ENCODE measurements around the gene CASP8. TPM values are rescaled to one million over a fixed set of nuclear protein-coding genes. Genes with fewer than 3 reads are reported as not detected.

Gene CASP8
- total and polyA plus RNA-seq, 9 of the 15 experiments (the other 6 are each of a cell fraction or from before 2014, with no cell fraction given), result 10.2 to 31.4 (median 19.4) TPM

GRCh38 chr2:201235860-201236811 lies 24.2 kb upstream of the CASP8 start (continued):
- peak; percentile 88; the same call in 1 of the 2 replicates for TF ChIP-seq ARID3A (IDR thresholded peaks at IDR 0.05; ENCODE audit: borderline replicate concordance, low read depth, low read length)
- no peak for TF ChIP-seq KLF1 (tag; IDR thresholded peaks at IDR 0.05)
- TF ChIP-seq MAFF (IDR thresholded peaks at IDR 0.05; ENCODE audit: low read length), result no peak
- TF ChIP-seq MNT (conservative IDR thresholded peaks at IDR 0.05), result no peak
- TF ChIP-seq DEAF1 (CRISPR knock-in tag; IDR thresholded peaks at IDR 0.05), result peak; percentile 20; the same call in 1 of the 2 replicates
- no peak for TF ChIP-seq CCNT2 (IDR thresholded peaks at IDR 0.05; ENCODE audit: borderline replicate concordance, extremely low read depth, insufficient read length, low read depth, low read length)
